Progenitor cell of endocrine pancreas (in vitro differentiated cells): ENCODE results near the gene TLX1. TPM values are rescaled to one million over a fixed set of nuclear protein-coding genes. Genes with fewer than 3 reads are reported as not detected.

Experiments
- DNase-seq: peaks from one replicate; pipeline ENCODE4 v3.0.0; 2021; ENCODE audit warnings: low spot score; ENCODE audit not compliant: unreplicated experiment
- H3K27ac Mint-ChIP-seq: 2 replicates; pipeline ENCODE4 v1.8.0; 2021; ENCODE audit warnings: mild to moderate bottlenecking, moderate library complexity, mixed read lengths
- H3K27me3 Mint-ChIP-seq: 2 replicates; pipeline ENCODE4 v1.8.0; 2021; ENCODE audit warnings: mixed read lengths
- H3K36me3 Mint-ChIP-seq: 2 replicates; pipeline ENCODE4 v1.8.0; 2022; ENCODE audit warnings: mixed read lengths; ENCODE audit not compliant: insufficient read depth
- H3K4me1 Mint-ChIP-seq: 2 replicates; pipeline ENCODE4 v1.8.0; 2021; ENCODE audit warnings: low read depth, mixed read lengths
- H3K4me3 Mint-ChIP-seq: 2 replicates; pipeline ENCODE4 v1.8.0; 2021; ENCODE audit warnings: low read depth, mild to moderate bottlenecking, moderate library complexity, mixed read lengths
- H3K9me3 Mint-ChIP-seq: 2 replicates; pipeline ENCODE4 v1.8.0; 2021; ENCODE audit warnings: low read depth, mixed read lengths
- total RNA-seq: library from RNA; stranded (reverse); gene quantifications from 2 replicates; pipeline ENCODE4 v1.2.1, GENCODE V29; 2021
- TF ChIP-seq, protein P1 (sequence below): fragments of 200-600 bp; sonication (generic); IDR thresholded peaks from one replicate; pipeline ENCODE4 v1.5.0; 2021; ENCODE audit warnings: antibody characterized with exemption, mild to moderate bottlenecking; ENCODE audit not compliant: unreplicated experiment

TLX1 gene
- total RNA-seq, 1 donor from 2014 or later: not detected

GRCh38 chr10:101112799-101113594 lies 18.1 kb upstream of the TLX1 start:
- Mint-ChIP-seq H3K27ac (no peak overlapping the region), H3K9me3 (no peaks in the 10 kb centered on the region), H3K36me3 (no peaks in the 10 kb centered on the region), H3K4me3 (no peak overlapping the region), H3K27me3 (peaks cover 60% of the 10 kb centered on the region), H3K4me1 (peaks cover 8% of the 10 kb centered on the region)
- no peak for DNase-seq
- TF ChIP-seq, protein P1, sequence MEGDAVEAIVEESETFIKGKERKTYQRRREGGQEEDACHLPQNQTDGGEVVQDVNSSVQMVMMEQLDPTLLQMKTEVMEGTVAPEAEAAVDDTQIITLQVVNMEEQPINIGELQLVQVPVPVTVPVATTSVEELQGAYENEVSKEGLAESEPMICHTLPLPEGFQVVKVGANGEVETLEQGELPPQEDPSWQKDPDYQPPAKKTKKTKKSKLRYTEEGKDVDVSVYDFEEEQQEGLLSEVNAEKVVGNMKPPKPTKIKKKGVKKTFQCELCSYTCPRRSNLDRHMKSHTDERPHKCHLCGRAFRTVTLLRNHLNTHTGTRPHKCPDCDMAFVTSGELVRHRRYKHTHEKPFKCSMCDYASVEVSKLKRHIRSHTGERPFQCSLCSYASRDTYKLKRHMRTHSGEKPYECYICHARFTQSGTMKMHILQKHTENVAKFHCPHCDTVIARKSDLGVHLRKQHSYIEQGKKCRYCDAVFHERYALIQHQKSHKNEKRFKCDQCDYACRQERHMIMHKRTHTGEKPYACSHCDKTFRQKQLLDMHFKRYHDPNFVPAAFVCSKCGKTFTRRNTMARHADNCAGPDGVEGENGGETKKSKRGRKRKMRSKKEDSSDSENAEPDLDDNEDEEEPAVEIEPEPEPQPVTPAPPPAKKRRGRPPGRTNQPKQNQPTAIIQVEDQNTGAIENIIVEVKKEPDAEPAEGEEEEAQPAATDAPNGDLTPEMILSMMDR: no peak

DNA sequence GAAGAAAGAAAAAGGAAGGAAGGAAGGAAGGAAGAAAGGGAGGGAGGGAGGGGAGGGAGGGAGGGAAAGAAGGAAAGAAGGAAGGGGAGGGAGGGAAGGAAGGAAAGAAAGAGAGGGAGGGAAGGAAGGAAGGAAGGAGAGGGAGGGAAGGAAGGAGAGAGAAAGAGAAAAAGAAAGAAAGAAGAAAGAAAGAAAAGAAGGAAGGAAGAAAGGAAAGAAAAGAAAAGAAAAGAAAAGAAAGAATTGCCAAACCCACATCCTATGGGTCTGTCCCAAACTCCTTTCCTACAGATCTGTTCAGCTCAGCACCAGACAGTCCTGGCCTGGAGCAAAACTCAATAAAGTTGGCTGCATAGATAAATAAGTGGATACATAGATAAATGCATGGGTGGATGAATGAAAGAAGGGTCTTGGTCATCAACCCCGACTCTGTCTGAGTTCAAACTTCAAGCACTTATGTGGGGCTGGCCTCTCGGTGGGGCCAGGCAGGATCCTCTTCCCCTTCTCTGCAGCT lies 17.2 kb upstream of the TLX1 start:
- H3K4me1 Mint-ChIP-seq: peaks cover 8% of the 10 kb centered on the region
- H3K36me3 Mint-ChIP-seq: no peaks in the 10 kb centered on the region
- H3K27me3 Mint-ChIP-seq: peaks cover 65% of the 10 kb centered on the region
- no peak overlapping the region for H3K4me3 Mint-ChIP-seq
- TF ChIP-seq, protein P1: no peak
- no peak overlapping the region for H3K27ac Mint-ChIP-seq
- DNase-seq: no peak
- no peaks in the 10 kb centered on the region for H3K9me3 Mint-ChIP-seq

DNA sequence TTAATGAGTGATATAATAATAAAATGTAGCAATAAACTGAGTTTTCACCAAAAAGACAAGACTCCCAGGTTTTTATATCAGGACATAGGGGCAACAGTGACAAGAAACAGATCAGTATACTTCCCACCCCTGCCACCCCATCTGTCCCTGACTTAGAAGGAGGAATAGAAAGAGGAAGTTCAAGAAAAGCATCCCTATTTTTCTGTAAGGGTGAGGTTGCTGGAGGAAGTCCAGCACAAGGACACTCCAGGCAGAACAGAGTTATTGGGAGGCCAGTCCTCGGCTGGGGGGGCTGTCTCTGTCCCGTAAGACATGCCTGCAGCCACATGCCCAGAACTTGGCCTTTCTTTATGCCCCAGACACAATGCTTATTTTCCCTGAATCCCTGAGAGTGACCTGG lies 16.5 kb upstream of the TLX1 start:
- H3K27me3 Mint-ChIP-seq: peaks cover 67% of the 10 kb centered on the region
- no peak overlapping the region for H3K27ac Mint-ChIP-seq
- no peaks in the 10 kb centered on the region for H3K9me3 Mint-ChIP-seq
- TF ChIP-seq, protein P1: no peak
- peaks cover 8% of the 10 kb centered on the region for H3K4me1 Mint-ChIP-seq
- no peaks in the 10 kb centered on the region for H3K36me3 Mint-ChIP-seq
- DNase-seq: no peak
- no peak overlapping the region for H3K4me3 Mint-ChIP-seq

DNA sequence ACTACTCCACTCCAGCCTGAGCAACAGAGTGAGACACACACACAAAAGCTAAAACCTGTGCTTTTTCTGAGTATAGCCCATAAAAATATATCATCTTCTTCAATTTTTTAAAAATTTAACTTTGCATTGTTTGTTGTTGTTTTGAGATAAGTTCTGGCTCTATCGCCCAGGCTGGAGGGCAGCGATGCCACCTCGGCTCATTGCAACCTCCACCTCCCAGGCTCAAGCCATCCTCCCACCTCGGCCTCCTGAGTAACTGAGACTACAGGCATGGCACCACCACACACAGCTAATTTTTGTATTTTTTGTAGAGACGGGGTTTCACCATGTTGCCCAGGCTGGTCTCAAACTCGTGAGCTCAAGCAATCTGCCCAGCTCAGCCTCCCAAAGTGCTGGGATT lies 14.3 kb upstream of the TLX1 start:
- Mint-ChIP-seq H3K27me3 (peaks cover 75% of the 10 kb centered on the region), H3K9me3 (no peaks in the 10 kb centered on the region), H3K27ac (no peak overlapping the region), H3K36me3 (no peaks in the 10 kb centered on the region), H3K4me1 (peaks cover 7% of the 10 kb centered on the region), H3K4me3 (no peak overlapping the region)
- TF ChIP-seq, protein P1: no peak
- DNase-seq: no peak

- Mint-ChIP-seq H3K27ac (no peak overlapping the region), H3K9me3 (no peaks in the 10 kb centered on the region), H3K27me3 (peaks cover 87% of the 10 kb centered on the region), H3K4me3 (no peak overlapping the region), H3K36me3 (no peaks in the 10 kb centered on the region), H3K4me1 (peaks cover 4% of the 10 kb centered on the region)
- TF ChIP-seq, protein P1: no peak
- DNase-seq: no peak
Measured at GRCh38 chr10:101118031-101118430, 13.1 kb upstream of the TLX1 start.
